HG02588 (cell line): ENCODE data around the gene INPP5D.

Experiments used
- ATAC-seq: cut with Tn5 transposase; IDR thresholded peaks from one replicate; pipeline ENCODE4 v1.9.1; 2021; ENCODE audit warnings: mild to moderate bottlenecking, moderate library complexity; ENCODE audit not compliant: unreplicated experiment

Gene INPP5D

GRCh38 chr2:233251306-233252116 is 191.4 kb downstream of the INPP5D start, which contains the start of gene ATG16L1:
Gene ATG16L1, plus strand, starts transcription at chr2:233251673. Its CDS starts 155 bp downstream, at chr2:233251828.
- ATAC-seq = peak; percentile 93

GRCh38 chr2:233252227-233252626 is 192.1 kb downstream of the INPP5D start:
- no peak for ATAC-seq

- ATAC-seq = no peak
Observed at GRCh38 chr2:233255151-233255550, 195.0 kb downstream of the INPP5D start.

- ATAC-seq = no peak
Observed at GRCh38 chr2:233256048-233256447, 195.9 kb downstream of the INPP5D start.
